Vagina (tissue), 2 donors: ENCODE measurements around the gene TRIM69.

ENCODE experiments used
- POLR2AphosphoS5 ChIP-seq, 2 donors: sonication (generic); formaldehyde crosslinking; IDR thresholded peaks; one replicate each; pipeline ENCODE4 v1.9.0; 2017; ENCODE audit warnings: antibody characterized with exemption in 2 of 2, mild to moderate bottlenecking in 2 of 2, low read depth in 1 of 2; ENCODE audit not compliant: insufficient read depth in 1 of 2
- TF ChIP-seq, protein P1 (sequence below), 3 experiments: fragments of 450-650 bp in 2 of 3; fragments of 200-600 bp in 1 of 3; sonication (generic) in 1 of 3; IDR thresholded peaks; one replicate each; pipeline ENCODE4 v1.5.1; 2017 to 2019; ENCODE audit warnings: antibody characterized with exemption in 3 of 3, mild to moderate bottlenecking in 2 of 3, moderate library complexity in 2 of 3

DNA sequence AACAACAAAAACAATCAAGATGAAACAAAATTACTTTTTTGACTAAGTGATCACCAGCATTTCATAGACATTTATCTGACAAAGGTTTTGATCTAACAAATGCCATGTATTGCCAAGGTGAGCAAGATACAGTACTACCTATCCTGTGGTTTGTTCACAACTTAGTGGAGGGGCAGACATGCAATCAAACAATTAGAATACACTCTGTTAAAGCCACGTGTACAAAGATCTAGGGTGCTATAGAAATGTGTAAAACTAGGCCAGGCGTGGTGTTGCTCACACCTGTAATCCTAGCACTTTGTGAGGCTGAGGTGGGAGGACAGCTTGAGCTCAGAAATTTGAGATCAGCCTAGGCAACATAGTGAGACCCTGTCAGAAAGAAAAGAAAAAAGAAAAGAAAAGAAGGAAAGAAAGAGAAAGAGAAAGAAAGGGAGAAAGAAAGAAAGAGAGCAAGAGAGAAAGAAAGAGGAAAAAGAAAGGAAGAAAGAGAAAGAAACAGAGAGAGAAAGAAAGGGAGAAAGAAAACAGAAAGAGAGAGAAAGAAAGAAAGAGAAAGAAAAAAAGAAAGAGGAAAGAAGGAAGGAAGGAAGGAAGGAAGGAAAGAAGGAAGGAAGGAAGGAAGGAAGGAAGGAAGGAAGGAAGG lies 1.4 kb upstream of the TRIM69 start:
- TF ChIP-seq, protein P1, sequence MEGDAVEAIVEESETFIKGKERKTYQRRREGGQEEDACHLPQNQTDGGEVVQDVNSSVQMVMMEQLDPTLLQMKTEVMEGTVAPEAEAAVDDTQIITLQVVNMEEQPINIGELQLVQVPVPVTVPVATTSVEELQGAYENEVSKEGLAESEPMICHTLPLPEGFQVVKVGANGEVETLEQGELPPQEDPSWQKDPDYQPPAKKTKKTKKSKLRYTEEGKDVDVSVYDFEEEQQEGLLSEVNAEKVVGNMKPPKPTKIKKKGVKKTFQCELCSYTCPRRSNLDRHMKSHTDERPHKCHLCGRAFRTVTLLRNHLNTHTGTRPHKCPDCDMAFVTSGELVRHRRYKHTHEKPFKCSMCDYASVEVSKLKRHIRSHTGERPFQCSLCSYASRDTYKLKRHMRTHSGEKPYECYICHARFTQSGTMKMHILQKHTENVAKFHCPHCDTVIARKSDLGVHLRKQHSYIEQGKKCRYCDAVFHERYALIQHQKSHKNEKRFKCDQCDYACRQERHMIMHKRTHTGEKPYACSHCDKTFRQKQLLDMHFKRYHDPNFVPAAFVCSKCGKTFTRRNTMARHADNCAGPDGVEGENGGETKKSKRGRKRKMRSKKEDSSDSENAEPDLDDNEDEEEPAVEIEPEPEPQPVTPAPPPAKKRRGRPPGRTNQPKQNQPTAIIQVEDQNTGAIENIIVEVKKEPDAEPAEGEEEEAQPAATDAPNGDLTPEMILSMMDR (IDR thresholded peaks at IDR 0.05) = no peak
- TF ChIP-seq POLR2AphosphoS5 (IDR thresholded peaks at IDR 0.05; ENCODE audit: insufficient read depth in 1 of 2, low read depth in 1 of 2) = no peak
